Heart left ventricle (tissue), 13 donors: ENCODE measurements around the gene NUDT19.

Experiments
- CTCF ChIP-seq, 12 donors: fragments of 200-600 bp; sonication (generic) in 4 of 12; IDR thresholded peaks; one replicate each; pipeline versions ENCODE4 v1.5.0 to v1.8.0; 2018 to 2022; ENCODE audit warnings: antibody characterized with exemption in 12 of 12, mild to moderate bottlenecking in 5 of 12
- POLR2A ChIP-seq, 2 donors: fragments of 450-650 bp; IDR thresholded peaks; one replicate each; pipeline ENCODE4 v1.6.1; 2017; ENCODE audit warnings: antibody characterized with exemption in 2 of 2, mild to moderate bottlenecking in 2 of 2, moderate library complexity in 2 of 2
- donor health status: ischemic (EF 13 %, LVEDD 7.1; RV severe dilation, severe dysfunction).
- donor health status: DM: no; HTN: yes; CAD: no.
- donor health status: DM: no; HTN: no; CAD: no.
- donor health status: ischemic (EF 25% LVEDD 6.9; RV normal size, moderate dysfunction).
- donor health status: ischemic (EF 25% LVEDD 5.7; RV mildly dilated, moderate dysfunction).
- donor health status: ischemic (EF 35%, LVEDD 5.7; RV mildly dilated, moderate dysfunction).
- donor health status: nonischemic (EF 11% LVEDD 7.7; RV severe dilation, severe dysfunction).
- donor health status: DM: yes; HTN: yes; CAD: no.
- donor health status: PGD.
- donor health status: ischemic (EF 29% LVEDD 5.4; RV normal size, mild dysfunction).
- donor health status: nonischemic (EF 23%, LVEDD 6.1; RV moderate dilation, normal function).

GRCh38 chr19:32666084-32666483 lies 25.5 kb upstream of the NUDT19 start:
- TF ChIP-seq CTCF (IDR thresholded peaks at IDR 0.05) (no peak), POLR2A (IDR thresholded peaks at IDR 0.05) (peak in 1 of 2 donors; percentile 21)
